Neural progenitor cell (in vitro differentiated cells): ENCODE data around the gene XPNPEP1. TPM values are rescaled to one million over a fixed set of nuclear protein-coding genes. Genes with fewer than 3 reads are reported as not detected.

Experiments used
- DNase-seq: peaks from one replicate; pipeline ENCODE4 v3.0.0-alpha.2; 2016; ENCODE audit warnings: low spot score
- H2AFZ ChIP-seq: fragments of 200-600 bp; sonication (generic); replicated peaks from 2 replicates; pipeline ENCODE4 v1.6.1; 2016; ENCODE audit warnings: antibody characterized with exemption
- H3F3A ChIP-seq: fragments of 200-600 bp; sonication (generic); 2 replicates; pipeline ENCODE4 v1.6.1; 2016; ENCODE audit warnings: antibody characterized with exemption, low read depth
- H3K27ac ChIP-seq: fragments of 200-600 bp; sonication (generic); 2 replicates; pipeline ENCODE4 v1.5.1; 2016; ENCODE audit warnings: mild to moderate bottlenecking
- H3K27me3 ChIP-seq: fragments of 200-600 bp; sonication (generic); 2 replicates; pipeline ENCODE4 v1.6.1; 2016; ENCODE audit warnings: mild to moderate bottlenecking, moderate library complexity
- H3K36me3 ChIP-seq: fragments of 200-600 bp; sonication (generic); 2 replicates; pipeline ENCODE4 v1.5.1; 2016
- H3K4me1 ChIP-seq: fragments of 200-600 bp; sonication (generic); 2 replicates; pipeline ENCODE4 v1.6.1; 2016; ENCODE audit warnings: mixed run types
- H3K4me2 ChIP-seq: fragments of 200-600 bp; sonication (generic); 2 replicates; pipeline ENCODE4 v1.6.1; 2016
- H3K4me3 ChIP-seq: fragments of 200-600 bp; sonication (generic); 2 replicates; pipeline ENCODE4 v1.5.1; 2016
- H3K79me2 ChIP-seq: fragments of 200-600 bp; sonication (generic); 2 replicates; pipeline ENCODE4 v1.6.1; 2016; ENCODE audit warnings: low read depth
- H3K9ac ChIP-seq: fragments of 200-600 bp; sonication (generic); 2 replicates; pipeline ENCODE4 v1.6.1; 2016
- H3K9me3 ChIP-seq: fragments of 200-600 bp; sonication (generic); 2 replicates; pipeline ENCODE4 v1.5.1; 2016; ENCODE audit warnings: low read depth
- H4K20me1 ChIP-seq: fragments of 200-600 bp; sonication (generic); 2 replicates; pipeline ENCODE4 v1.6.1; 2016; ENCODE audit warnings: low read depth
- H3K27ac Mint-ChIP-seq: 3 replicates; pipeline ENCODE4 v1.8.0; 2021; ENCODE audit warnings: mixed read lengths
- H3K27me3 Mint-ChIP-seq: 2 replicates; pipeline ENCODE4 v1.8.0; 2022; ENCODE audit warnings: low read depth, mild to moderate bottlenecking, inconsistent platforms, moderate library complexity, mixed read lengths; ENCODE audit not compliant: insufficient read depth
- H3K36me3 Mint-ChIP-seq: 3 replicates; pipeline ENCODE4 v1.8.0; 2021; ENCODE audit warnings: mixed read lengths
- H3K4me1 Mint-ChIP-seq: 3 replicates; pipeline ENCODE4 v1.8.0; 2021; ENCODE audit warnings: mixed read lengths
- H3K4me3 Mint-ChIP-seq: 3 replicates; pipeline ENCODE4 v1.8.0; 2021; ENCODE audit warnings: mild to moderate bottlenecking, moderate library complexity, mixed read lengths
- H3K9me3 Mint-ChIP-seq: 3 replicates; pipeline ENCODE4 v1.8.0; 2020; ENCODE audit warnings: mixed read lengths
- EZH2 ChIP-seq: fragments of 200-600 bp; sonication (generic); IDR thresholded peaks from 2 replicates; pipeline ENCODE4 v1.6.1; 2017; ENCODE audit warnings: antibody characterized with exemption, mild to moderate bottlenecking, moderate library complexity
- EZH2phosphoT487 ChIP-seq: fragments of 200-600 bp; sonication (generic); IDR thresholded peaks from 2 replicates; pipeline ENCODE4 v1.6.1; 2017; ENCODE audit warnings: antibody characterized with exemption
- total RNA-seq: library from RNA; depleted of rRNA; stranded (reverse); fragments of >200 nt; gene quantifications from 2 replicates; pipeline ENCODE4 v1.2.3, GENCODE V29; 2015; ENCODE audit warnings: low replicate concordance
- TF ChIP-seq, protein P1 (sequence below): fragments of 200-600 bp; sonication (generic); IDR thresholded peaks from 2 replicates; pipeline ENCODE4 v1.5.1; 2017; ENCODE audit warnings: antibody characterized with exemption, mild to moderate bottlenecking

XPNPEP1 gene
- total RNA-seq, 1 donor from 2014 or later = 113 TPM

- H3K4me3 Mint-ChIP-seq = no peak overlapping the region
Observed at GRCh38 chr10:109880886-109881768, 42.2 kb downstream of the XPNPEP1 start.

GRCh38 chr10:109877546-109877945, 45.8 kb downstream of the XPNPEP1 start:
- Histone ChIP-seq H2AFZ (no peak overlapping the region), H3K9me3 (no peaks in the 10 kb centered on the region), H3K4me1 (no peaks in the 10 kb centered on the region), H3K4me3 (no peak overlapping the region), H3K4me2 (no peak overlapping the region), H3F3A (no peaks in the 10 kb centered on the region), H4K20me1 (no peaks in the 10 kb centered on the region), H3K27me3 (no peaks in the 10 kb centered on the region), H3K9ac (no peak overlapping the region), H3K79me2 (no peaks in the 10 kb centered on the region), H3K36me3 (peaks cover 8% of the 10 kb centered on the region), H3K27ac (no peak overlapping the region)
- no peak overlapping the region for H3K27ac Mint-ChIP-seq
- H3K4me3 Mint-ChIP-seq = no peak overlapping the region
- H3K36me3 Mint-ChIP-seq = peaks cover 20% of the 10 kb centered on the region
- no peaks in the 10 kb centered on the region for H3K4me1 Mint-ChIP-seq
- TF ChIP-seq EZH2 = no peak
- no peak for TF ChIP-seq EZH2phosphoT487
- TF ChIP-seq, protein P1, sequence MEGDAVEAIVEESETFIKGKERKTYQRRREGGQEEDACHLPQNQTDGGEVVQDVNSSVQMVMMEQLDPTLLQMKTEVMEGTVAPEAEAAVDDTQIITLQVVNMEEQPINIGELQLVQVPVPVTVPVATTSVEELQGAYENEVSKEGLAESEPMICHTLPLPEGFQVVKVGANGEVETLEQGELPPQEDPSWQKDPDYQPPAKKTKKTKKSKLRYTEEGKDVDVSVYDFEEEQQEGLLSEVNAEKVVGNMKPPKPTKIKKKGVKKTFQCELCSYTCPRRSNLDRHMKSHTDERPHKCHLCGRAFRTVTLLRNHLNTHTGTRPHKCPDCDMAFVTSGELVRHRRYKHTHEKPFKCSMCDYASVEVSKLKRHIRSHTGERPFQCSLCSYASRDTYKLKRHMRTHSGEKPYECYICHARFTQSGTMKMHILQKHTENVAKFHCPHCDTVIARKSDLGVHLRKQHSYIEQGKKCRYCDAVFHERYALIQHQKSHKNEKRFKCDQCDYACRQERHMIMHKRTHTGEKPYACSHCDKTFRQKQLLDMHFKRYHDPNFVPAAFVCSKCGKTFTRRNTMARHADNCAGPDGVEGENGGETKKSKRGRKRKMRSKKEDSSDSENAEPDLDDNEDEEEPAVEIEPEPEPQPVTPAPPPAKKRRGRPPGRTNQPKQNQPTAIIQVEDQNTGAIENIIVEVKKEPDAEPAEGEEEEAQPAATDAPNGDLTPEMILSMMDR = no peak
- DNase-seq = no peak
- no peaks in the 10 kb centered on the region for H3K9me3 Mint-ChIP-seq
- peaks cover 2% of the 10 kb centered on the region for H3K27me3 Mint-ChIP-seq

More at GRCh38 chr10:109880886-109881768, 42.2 kb downstream of the XPNPEP1 start:
- H3K4me2 ChIP-seq = no peak overlapping the region
- no peaks in the 10 kb centered on the region for H3K79me2 ChIP-seq
- no peak overlapping the region for H3K9ac ChIP-seq
- H3K4me1 ChIP-seq = peaks cover 8% of the 10 kb centered on the region
- Mint-ChIP-seq H3K4me1 (peaks cover 14% of the 10 kb centered on the region), H3K9me3 (no peaks in the 10 kb centered on the region), H3K36me3 (peaks cover 18% of the 10 kb centered on the region), H3K27me3 (peaks cover 2% of the 10 kb centered on the region), H3K27ac (no peak overlapping the region)
- H3K9me3 ChIP-seq = no peaks in the 10 kb centered on the region
- peaks cover 8% of the 10 kb centered on the region for H3F3A ChIP-seq
- TF ChIP-seq EZH2 (no peak), EZH2phosphoT487 (no peak)
- TF ChIP-seq, protein P1 = no peak
- no peaks in the 10 kb centered on the region for H3K27me3 ChIP-seq
- H3K4me3 ChIP-seq = no peak overlapping the region
- no peak overlapping the region for H3K27ac ChIP-seq
- H3K36me3 ChIP-seq = peaks cover 3% of the 10 kb centered on the region
- no peaks in the 10 kb centered on the region for H4K20me1 ChIP-seq
- DNase-seq = no peak
- no peak overlapping the region for H2AFZ ChIP-seq

DNA sequence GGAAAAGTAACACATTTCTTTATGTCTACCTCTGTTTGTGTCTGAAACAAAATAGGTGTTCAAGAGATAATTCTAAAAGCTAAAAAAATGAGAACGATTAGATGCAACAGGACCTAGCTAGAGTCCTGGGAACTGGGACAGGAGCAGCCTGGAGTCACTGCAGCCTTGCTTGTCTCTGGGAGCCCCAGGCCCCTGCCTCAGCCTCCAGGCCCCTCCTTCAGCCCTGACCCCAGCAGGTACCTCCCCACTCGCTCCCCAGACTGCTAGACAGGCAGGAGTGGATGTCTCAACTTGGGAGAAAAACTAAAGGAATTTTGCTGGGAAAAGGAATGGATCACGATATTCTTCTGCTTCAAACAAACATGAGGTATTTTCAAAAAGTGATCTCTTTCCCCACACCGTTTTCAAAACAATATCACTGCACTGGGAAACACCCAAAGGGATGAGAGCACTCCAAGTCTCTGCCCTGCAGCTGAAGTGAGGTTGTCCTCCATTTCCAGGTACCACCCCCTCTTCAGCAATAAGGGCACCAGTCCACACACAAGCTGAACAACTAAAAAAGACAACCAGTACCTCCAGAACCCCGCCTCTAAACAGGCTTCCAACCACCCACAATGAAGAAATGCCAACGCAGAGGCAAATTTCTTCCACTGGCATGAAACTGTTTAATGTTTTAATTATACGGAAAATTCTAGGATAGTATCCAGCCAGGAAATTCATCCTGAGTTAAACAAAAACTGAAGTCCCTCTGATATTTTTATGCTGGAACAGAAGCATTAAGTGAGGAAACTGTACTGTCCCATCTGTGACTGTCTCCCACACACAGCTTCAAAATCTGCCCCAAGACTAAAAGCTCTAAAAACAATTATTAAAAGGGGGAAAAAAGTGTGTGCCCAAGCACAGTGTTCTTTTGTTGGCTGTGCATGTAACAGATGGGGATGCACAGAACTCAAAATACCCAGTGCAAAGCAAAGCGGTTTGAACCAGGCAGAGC, 47.2 kb downstream of the XPNPEP1 start:
- Mint-ChIP-seq H3K27ac (no peak overlapping the region), H3K4me3 (no peak overlapping the region), H3K4me1 (no peaks in the 10 kb centered on the region), H3K36me3 (peaks cover 20% of the 10 kb centered on the region), H3K27me3 (no peaks in the 10 kb centered on the region), H3K9me3 (no peaks in the 10 kb centered on the region)
- Histone ChIP-seq H3K4me3 (no peak overlapping the region), H3K4me2 (no peak overlapping the region), H3K9ac (no peak overlapping the region), H3F3A (no peaks in the 10 kb centered on the region), H3K27ac (no peak overlapping the region), H4K20me1 (no peaks in the 10 kb centered on the region), H2AFZ (no peak overlapping the region), H3K27me3 (no peaks in the 10 kb centered on the region), H3K4me1 (no peaks in the 10 kb centered on the region), H3K9me3 (no peaks in the 10 kb centered on the region), H3K79me2 (no peaks in the 10 kb centered on the region), H3K36me3 (peaks cover 8% of the 10 kb centered on the region)
- DNase-seq = no peak
- TF ChIP-seq, protein P1 = no peak
- TF ChIP-seq EZH2phosphoT487 = no peak
- TF ChIP-seq EZH2 = no peak
